Activated CD8-positive, alpha-beta T cell treated with anti-CD3 and anti-CD28 coated beads, Interleukin-2, amount 10 ng/mL, durations not matched to agents 7 days and 5 days (primary cell): ENCODE results near the gene MDP1. TPM values are rescaled to one million over a fixed set of nuclear protein-coding genes. Genes with fewer than 3 reads are reported as not detected.
A peak's percentile ranks its signal among the peaks of the same experiment; 100 is the strongest.

Source experiments
- ATAC-seq: fragments of 150-1000 bp; cut with Tn5 transposase; one replicate; pipeline ENCODE4 v1.10.0; 2021; ENCODE audit warnings: moderate library complexity
- CTCF ChIA-PET: fragments of 350-600 bp; sonication (Branson Sonifier 250); formaldehyde crosslinking; loops from one replicate; lab custom pipeline; 2021; ENCODE audit warnings: antibody characterized with exemption; lab: Charles Lee
- POLR2A ChIA-PET: fragments of 350-600 bp; sonication (Branson Sonifier 250); formaldehyde crosslinking; loops from one replicate; lab custom pipeline; 2021; ENCODE audit warnings: antibody characterized with exemption; lab: Charles Lee
- DNase-seq: peaks from one replicate; pipeline ENCODE4 v3.0.0-alpha.2; 2020
- H3K27ac Mint-ChIP-seq: one replicate; pipeline ENCODE4 v1.8.0; 2021; ENCODE audit warnings: mild to moderate bottlenecking, mixed read lengths
- H3K27me3 Mint-ChIP-seq: one replicate; pipeline ENCODE4 v1.8.0; 2021; ENCODE audit warnings: low read depth, mixed read lengths
- H3K36me3 Mint-ChIP-seq: one replicate; pipeline ENCODE4 v1.8.0; 2021; ENCODE audit warnings: low read depth, mixed read lengths
- H3K4me1 Mint-ChIP-seq: one replicate; pipeline ENCODE4 v1.8.0; 2021; ENCODE audit warnings: low read depth, mixed read lengths
- H3K4me3 Mint-ChIP-seq: one replicate; pipeline ENCODE4 v1.8.0; 2021; ENCODE audit warnings: mild to moderate bottlenecking, mixed read lengths
- H3K9me3 Mint-ChIP-seq: one replicate; pipeline ENCODE4 v1.8.0; 2022; ENCODE audit warnings: mixed read lengths; ENCODE audit not compliant: insufficient read depth
- total RNA-seq, 2 experiments: library from RNA; stranded (reverse); gene quantifications; one replicate each; pipeline ENCODE4 v1.2.3, GENCODE V29; 2021

Gene MDP1
- total RNA-seq, 2 experiments from 2014 or later: 16.9 to 18.2 TPM

DNA sequence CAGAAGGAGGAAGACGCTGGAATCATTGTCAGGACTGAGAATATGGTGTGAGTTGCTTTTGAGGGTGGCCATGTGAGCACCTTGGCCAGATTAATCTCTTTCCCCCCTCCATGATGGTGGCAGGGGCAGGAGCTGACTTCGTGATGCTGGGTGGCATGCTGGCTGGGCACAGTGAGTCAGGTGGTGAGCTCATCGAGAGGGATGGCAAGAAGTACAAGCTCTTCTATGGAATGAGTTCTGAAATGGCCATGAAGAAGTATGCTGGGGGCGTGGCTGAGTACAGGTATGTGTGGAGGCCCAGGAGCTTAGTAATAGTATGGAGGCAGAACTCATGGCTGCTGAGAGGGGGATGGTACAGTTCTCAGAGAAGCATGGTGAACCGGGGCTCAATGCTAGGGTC, 22.3 kb upstream of the MDP1 start:
- H3K27me3 Mint-ChIP-seq: no peaks in the 10 kb centered on the region
- H3K4me3 Mint-ChIP-seq: no peak overlapping the region
- H3K27ac Mint-ChIP-seq: no peak overlapping the region
- peaks cover 70% of the 10 kb centered on the region for H3K36me3 Mint-ChIP-seq
- ChIA-PET CTCF (interaction anchor here (1.0 to 21.9 kb wide), 4 partner anchors 9 to 194 kb away, joined by 3 to 801 read pairs (median 7); partner anchors contain the start of genes CIDEB, DHRS1, LTB4R and LTB4R2), POLR2A (interaction anchor here (1.2 to 1.7 kb wide), 4 partner anchors 22 to 77 kb away, joined by 3 to 5 read pairs (median 4); partner anchors contain the start of genes CHMP4A, IPO4, IRF9 and MDP1)
- peaks cover 60% of the 10 kb centered on the region for H3K4me1 Mint-ChIP-seq
- no peak for DNase-seq
- no peak for ATAC-seq
- H3K9me3 Mint-ChIP-seq: no peaks in the 10 kb centered on the region

DNA sequence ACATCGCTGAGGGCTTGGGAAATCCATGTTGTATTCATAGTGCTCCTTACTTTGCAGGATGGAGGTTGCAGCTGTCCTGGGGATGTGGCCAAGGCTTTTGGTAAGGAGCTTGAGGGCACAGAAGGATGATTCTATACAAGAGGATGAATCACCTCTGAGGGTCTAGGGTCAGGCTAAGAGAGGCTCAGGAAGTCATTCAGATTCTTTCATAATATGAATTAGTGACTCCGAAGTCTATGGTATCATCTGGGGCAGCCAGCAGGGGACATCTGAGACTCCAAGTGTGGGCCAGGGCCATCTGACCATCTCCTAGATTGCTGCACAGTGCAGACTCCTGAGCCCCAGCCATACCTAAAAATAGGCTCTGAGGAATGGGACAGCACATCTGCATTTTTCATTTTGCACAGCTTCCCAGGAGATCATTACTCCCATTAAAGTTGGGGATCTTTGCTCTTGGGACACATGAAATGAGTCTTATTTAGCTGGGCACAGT, 21.6 kb upstream of the MDP1 start:
- no peaks in the 10 kb centered on the region for H3K9me3 Mint-ChIP-seq
- ChIA-PET CTCF (interaction anchor here (1.0 to 21.9 kb wide), 5 partner anchors 9 to 194 kb away, joined by 3 to 801 read pairs (median 5); partner anchors contain the start of genes CIDEB, DHRS1, LTB4R and LTB4R2), POLR2A (interaction anchor here (1.1 to 1.5 kb wide), 4 partner anchors 9 to 49 kb away, joined by 3 to 5 read pairs (median 4); partner anchors contain the start of genes CHMP4A and IPO4)
- peaks cover 61% of the 10 kb centered on the region for H3K4me1 Mint-ChIP-seq
- peaks cover 70% of the 10 kb centered on the region for H3K36me3 Mint-ChIP-seq
- DNase-seq (no peak), ATAC-seq (no peak)
- no peaks in the 10 kb centered on the region for H3K27me3 Mint-ChIP-seq
- H3K4me3 Mint-ChIP-seq: no peak overlapping the region
- no peak overlapping the region for H3K27ac Mint-ChIP-seq

DNA sequence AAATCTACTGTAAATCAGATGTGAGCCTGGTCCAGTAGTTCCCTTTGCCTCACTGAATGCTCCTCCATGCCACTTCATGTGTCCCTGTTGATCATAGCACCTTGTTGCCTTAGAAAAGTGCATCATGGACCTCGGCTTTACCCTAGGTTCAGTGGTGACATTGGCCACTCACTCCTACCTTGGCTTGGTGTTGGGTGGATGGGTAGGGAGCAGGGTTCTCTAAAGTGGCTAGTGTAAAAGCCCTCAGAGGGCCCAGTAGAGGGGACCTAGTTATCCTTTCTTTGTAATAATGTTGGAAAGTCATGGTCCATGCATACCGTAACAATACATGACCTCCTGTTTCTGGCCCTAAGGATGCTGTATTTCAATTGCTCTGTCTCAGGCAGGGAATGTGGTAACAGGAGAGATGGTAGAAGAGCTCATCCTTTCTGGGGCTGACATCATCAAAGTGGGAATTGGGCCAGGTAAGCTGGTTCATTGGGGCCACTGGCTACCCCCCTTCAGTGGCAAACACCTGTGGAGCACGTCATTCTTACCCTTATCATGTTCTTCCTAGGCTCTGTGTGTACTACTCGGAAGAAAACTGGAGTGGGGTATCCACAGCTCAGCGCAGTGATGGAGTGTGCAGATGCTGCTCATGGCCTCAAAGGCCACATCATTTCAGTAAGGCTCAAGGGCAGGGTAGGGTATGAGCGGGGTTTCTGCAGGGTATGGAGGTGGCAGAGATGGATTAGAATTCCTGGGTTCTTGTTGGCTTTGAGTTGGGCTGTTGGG, 21.0 kb upstream of the MDP1 start:
- Mint-ChIP-seq H3K9me3 (no peaks in the 10 kb centered on the region), H3K27me3 (no peaks in the 10 kb centered on the region), H3K36me3 (peaks cover 67% of the 10 kb centered on the region), H3K4me3 (no peak overlapping the region), H3K27ac (no peak overlapping the region), H3K4me1 (peaks cover 61% of the 10 kb centered on the region)
- ATAC-seq: no peak
- POLR2A ChIA-PET: interaction anchor here (1.0 to 1.4 kb wide), 4 partner anchors 9 to 194 kb away, joined by 3 to 4 read pairs (median 4); partner anchors contain the start of genes CHMP4A and KHNYN
- CTCF ChIA-PET: interaction anchor here (1.1 to 21.9 kb wide), 4 partner anchors 21 to 195 kb away, joined by 3 to 801 read pairs (median 7); partner anchors contain the start of genes CIDEB, DHRS1, LTB4R and LTB4R2
- no peak for DNase-seq

DNA sequence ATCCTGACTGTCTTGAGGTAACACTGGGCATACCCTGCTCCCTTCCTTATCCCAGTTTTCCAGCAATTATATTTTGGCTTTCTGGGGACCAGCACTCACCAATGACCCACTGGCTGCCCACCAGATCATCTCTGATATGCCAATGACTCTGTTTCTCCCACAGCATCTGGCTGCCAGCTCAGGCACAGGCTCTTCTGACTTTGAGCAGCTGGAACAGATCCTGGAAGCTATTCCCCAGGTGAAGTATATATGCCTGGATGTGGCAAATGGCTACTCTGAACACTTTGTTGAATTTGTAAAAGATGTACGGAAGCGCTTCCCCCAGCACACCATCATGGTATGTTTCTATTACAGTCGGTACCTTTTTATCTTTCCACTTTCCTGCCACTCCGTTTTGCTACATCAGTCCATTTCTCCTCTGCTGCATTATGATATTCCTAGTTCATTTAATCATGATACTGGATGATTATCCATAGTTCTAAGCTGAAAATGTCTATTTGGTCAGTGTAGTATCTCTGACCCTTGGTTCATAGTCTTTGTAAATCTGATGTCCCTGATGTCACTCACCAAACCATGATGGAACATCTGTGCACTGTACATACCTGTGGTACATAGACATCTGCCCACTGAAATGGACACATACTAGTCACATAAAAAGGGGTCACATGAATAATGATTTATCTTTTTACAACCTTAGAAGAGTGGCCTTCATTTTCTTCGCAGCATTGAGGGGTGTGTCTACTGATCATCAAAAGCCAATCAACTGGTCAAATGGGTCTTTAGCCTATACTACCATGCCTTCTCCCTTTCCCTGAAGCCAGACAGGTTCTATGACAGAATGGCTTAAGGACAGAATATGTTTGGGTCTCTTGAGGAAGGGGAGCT, 20.2 kb upstream of the MDP1 start:
- Mint-ChIP-seq H3K36me3 (peaks cover 70% of the 10 kb centered on the region), H3K4me1 (peaks cover 62% of the 10 kb centered on the region), H3K4me3 (no peak overlapping the region), H3K27ac (no peak overlapping the region), H3K27me3 (no peaks in the 10 kb centered on the region), H3K9me3 (no peaks in the 10 kb centered on the region)
- POLR2A ChIA-PET: interaction anchor here (1.0 to 1.6 kb wide), 8 partner anchors 8 to 194 kb away, joined by 3 to 7 read pairs (median 4); partner anchors contain the start of genes CHMP4A, KHNYN and MDP1
- no peak for DNase-seq
- ATAC-seq: no peak
- CTCF ChIA-PET: interaction anchor here (1.1 to 21.9 kb wide), 8 partner anchors 10 to 200 kb away, joined by 3 to 801 read pairs (median 4); partner anchors contain the start of genes CHMP4A, CIDEB, DHRS1 and LTB4R

DNA sequence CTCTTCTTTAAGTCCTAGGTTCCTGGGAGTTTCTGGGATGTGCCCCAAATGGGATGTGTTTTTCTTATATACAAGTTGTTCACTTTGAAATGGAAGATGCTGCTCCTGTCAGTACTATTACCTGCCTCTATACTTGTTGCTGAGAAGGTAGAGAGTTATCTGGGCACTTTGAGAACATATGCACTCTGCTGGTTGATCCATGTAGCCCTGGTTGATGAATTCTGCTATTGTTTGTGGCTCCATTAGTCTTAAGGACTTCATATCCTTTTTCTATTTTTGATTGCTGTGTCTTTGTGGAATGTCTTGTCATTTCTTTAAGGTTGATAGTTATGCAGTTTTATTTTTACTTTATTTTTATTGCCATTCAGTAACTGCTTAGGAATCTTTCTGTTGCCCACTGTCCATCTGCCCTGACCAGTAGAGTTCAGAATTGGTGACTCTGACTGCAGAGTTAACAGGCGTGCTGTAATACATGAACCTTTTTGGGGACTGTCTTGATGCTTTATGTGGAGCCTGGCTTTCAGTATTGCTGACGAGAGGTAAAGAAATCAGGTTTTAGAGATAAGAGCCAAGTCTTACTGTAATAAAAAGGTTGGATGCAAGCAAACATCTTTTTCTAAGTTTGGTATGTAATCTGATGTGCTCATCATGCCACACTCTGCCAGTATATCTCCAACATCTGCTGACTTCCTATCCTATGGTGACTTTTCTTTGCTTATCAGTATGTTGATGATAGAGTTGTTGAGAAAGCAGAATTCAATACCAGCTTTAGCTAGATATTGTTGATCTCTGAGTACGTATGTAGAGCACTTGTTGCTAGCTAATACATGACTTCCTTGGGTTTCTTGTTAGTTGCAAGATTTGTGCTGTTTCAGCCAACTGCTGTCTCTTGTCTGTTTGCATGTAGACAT, 18.5 kb upstream of the MDP1 start:
- Mint-ChIP-seq H3K27me3 (no peaks in the 10 kb centered on the region), H3K36me3 (peaks cover 57% of the 10 kb centered on the region), H3K4me3 (peak overlapping the region; percentile 89), H3K4me1 (peaks cover 55% of the 10 kb centered on the region), H3K27ac (peak overlapping the region; percentile 32), H3K9me3 (no peaks in the 10 kb centered on the region)
- ChIA-PET CTCF (interaction anchor here (0.5 to 21.9 kb wide), 12 partner anchors 8 to 1120 kb away, joined by 3 to 801 read pairs (median 4); partner anchors contain the start of genes CHMP4A, CIDEB, DHRS1 and LTB4R), POLR2A (interaction anchor here (0.8 to 2.8 kb wide), 6 partner anchors 8 to 87 kb away, joined by 3 to 23 read pairs (median 4); partner anchors contain the start of genes IRF9, LTB4R2, MDP1 and TINF2)
- ATAC-seq (no peak), DNase-seq (no peak)

DNA sequence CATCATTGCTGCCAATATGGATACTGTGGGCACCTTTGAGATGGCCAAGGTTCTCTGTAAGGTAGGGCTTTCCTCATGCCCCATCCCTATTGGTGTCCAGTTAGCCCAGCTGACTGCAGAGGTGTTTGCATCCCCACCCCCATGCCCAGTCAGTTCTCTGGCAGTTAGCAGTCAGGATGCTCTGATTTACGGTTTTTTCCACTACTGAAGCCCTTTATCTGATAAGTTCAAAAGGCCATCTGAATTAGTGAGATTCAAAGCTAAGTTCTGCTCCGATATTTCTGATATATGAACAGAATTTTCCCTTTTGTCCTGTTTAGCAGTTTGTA, 17.6 kb upstream of the MDP1 start:
- no peak for ATAC-seq
- peak overlapping the region; percentile 90 for H3K27ac Mint-ChIP-seq
- H3K9me3 Mint-ChIP-seq: no peaks in the 10 kb centered on the region
- POLR2A ChIA-PET: interaction anchor here (0.7 to 2.8 kb wide), 5 partner anchors 9 to 678 kb away, joined by 3 to 23 read pairs (median 4); partner anchors contain the start of genes DHRS1, LTB4R2, MDP1 and NOP9
- no peaks in the 10 kb centered on the region for H3K27me3 Mint-ChIP-seq
- peak overlapping the region; percentile 89 for H3K4me3 Mint-ChIP-seq
- CTCF ChIA-PET: interaction anchor here (2.1 to 21.9 kb wide), 2 partner anchors 9 to 68 kb away, joined by 19 to 801 read pairs; partner anchors contain the start of genes CIDEB, DHRS1, LTB4R and LTB4R2
- peaks cover 52% of the 10 kb centered on the region for H3K36me3 Mint-ChIP-seq
- DNase-seq: no peak
- H3K4me1 Mint-ChIP-seq: peaks cover 50% of the 10 kb centered on the region

DNA sequence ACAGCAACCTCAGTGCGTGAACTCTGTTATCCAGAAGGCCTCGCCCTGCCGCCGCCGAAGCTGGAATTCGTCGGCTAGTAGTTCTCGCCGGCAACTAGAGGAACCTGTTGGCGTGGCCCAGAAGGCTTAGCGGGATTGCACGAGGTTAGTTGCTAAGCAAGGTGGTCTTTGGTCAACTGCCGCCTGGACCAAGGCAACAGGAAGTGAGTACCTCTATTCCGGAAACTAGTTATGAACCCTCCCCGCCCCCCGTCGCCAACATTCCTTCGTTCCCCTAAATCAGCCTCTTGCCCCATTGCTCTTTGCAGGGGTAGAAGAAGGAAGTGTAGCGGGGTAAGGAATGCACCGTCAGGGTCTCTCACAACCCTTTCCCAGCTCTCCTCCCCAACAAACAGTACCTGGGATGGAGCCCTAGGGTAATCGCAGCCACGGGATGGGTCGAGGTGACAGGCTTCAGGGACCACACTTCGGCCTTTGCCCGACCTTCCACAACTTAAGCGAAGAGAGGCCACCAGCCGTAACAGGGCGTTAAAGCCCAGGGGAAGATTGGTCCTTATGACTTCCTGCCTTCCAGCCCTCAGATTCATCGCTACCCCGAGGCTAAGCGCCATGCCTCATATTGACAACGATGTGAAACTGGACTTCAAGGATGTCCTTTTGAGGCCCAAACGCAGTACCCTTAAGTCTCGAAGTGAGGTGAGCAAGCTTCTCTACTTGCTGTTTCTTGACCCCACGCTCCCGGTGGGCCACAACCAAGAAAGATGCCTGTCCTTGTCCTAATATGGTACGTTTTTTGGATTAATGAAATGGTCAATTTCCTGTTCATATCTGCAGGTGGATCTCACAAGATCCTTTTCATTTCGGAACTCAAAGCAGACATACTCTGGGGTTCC, 17.0 kb upstream of the MDP1 start, which contains the start of gene GMPR2:
TSS of gene GMPR2 (plus strand) at position 285 of the 893 bp plus-strand sequence. CDS start at position 610, 325 bp downstream.
- peaks cover 48% of the 10 kb centered on the region for H3K36me3 Mint-ChIP-seq
- H3K4me3 Mint-ChIP-seq: peak within 1 kb of the TSS; percentile 89
- no peaks in the 10 kb centered on the region for H3K9me3 Mint-ChIP-seq
- CTCF ChIA-PET: interaction anchor here (1.2 to 21.9 kb wide), 3 partner anchors 9 to 69 kb away, joined by 9 to 801 read pairs (median 19); partner anchors contain the start of genes CIDEB, DHRS1, LTB4R and LTB4R2
- H3K27ac Mint-ChIP-seq: peak within 1 kb of the TSS; percentile 90
- H3K27me3 Mint-ChIP-seq: no peaks in the 10 kb centered on the region
- H3K4me1 Mint-ChIP-seq: peaks cover 45% of the 10 kb centered on the region
- peak; percentile 49 for DNase-seq
- peak; percentile 50 for ATAC-seq
- POLR2A ChIA-PET: interaction anchor here (0.7 to 2.8 kb wide), 5 partner anchors 9 to 677 kb away, joined by 3 to 23 read pairs (median 4); partner anchors contain the start of genes DHRS1, MDP1, NOP9 and RABGGTA

DNA sequence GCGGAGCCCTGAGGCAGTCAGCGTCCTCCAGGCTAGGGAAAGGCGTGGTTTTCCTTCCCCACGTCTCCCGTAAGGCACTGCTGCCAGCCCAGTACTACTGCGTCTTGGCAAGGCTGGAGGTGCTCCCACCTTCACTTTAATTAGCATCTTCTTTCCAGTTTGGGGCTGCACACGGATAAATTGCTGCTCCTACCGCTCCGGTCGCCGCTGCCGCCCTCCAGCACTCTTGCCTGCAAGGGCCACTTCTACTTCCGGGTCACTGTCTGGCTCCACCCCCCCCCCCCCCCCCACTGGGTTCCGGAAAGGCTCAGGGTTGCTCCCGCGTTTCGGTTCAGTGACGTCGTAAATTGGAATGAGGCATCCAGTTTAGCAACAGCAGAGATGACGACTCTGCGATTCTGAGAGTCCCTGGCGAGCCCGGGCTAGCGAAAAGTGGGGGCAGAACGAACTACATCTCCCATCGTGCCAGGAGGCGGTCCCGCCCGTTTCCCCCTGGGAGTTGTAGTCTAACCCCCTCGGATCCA, 16.3 kb upstream of the MDP1 start, which contains the start of gene NEDD8:
TSS of gene NEDD8 (minus strand) at position 247 of the 524 bp plus-strand sequence. CDS start at position 147, 100 bp downstream.
- peak within 1 kb of the TSS; percentile 89 for H3K4me3 Mint-ChIP-seq
- POLR2A ChIA-PET: interaction anchor here (1.3 to 2.8 kb wide), 4 partner anchors 10 to 67 kb away, joined by 4 to 23 read pairs (median 6); partner anchors contain the start of genes DHRS1, MDP1, NOP9 and RABGGTA
- CTCF ChIA-PET: interaction anchor here (1.2 to 21.9 kb wide), 3 partner anchors 10 to 69 kb away, joined by 9 to 801 read pairs (median 19); partner anchors contain the start of genes CIDEB, DHRS1, LTB4R and LTB4R2
- H3K27ac Mint-ChIP-seq: peak within 1 kb of the TSS; percentile 90
- DNase-seq (peak; percentile 93), ATAC-seq (peak; percentile 89)
- no peaks in the 10 kb centered on the region for H3K9me3 Mint-ChIP-seq
- no peaks in the 10 kb centered on the region for H3K27me3 Mint-ChIP-seq
- peaks cover 46% of the 10 kb centered on the region for H3K4me1 Mint-ChIP-seq
- H3K36me3 Mint-ChIP-seq: peaks cover 45% of the 10 kb centered on the region
